Measurements from ENCODE around the gene B3GNT9. TPM values are rescaled to one million over a fixed set of nuclear protein-coding genes. Genes with fewer than 3 reads are reported as not detected.

Gene B3GNT9
- polyA plus RNA-seq, 1 donor from 2014 or later: not detected

DNA sequence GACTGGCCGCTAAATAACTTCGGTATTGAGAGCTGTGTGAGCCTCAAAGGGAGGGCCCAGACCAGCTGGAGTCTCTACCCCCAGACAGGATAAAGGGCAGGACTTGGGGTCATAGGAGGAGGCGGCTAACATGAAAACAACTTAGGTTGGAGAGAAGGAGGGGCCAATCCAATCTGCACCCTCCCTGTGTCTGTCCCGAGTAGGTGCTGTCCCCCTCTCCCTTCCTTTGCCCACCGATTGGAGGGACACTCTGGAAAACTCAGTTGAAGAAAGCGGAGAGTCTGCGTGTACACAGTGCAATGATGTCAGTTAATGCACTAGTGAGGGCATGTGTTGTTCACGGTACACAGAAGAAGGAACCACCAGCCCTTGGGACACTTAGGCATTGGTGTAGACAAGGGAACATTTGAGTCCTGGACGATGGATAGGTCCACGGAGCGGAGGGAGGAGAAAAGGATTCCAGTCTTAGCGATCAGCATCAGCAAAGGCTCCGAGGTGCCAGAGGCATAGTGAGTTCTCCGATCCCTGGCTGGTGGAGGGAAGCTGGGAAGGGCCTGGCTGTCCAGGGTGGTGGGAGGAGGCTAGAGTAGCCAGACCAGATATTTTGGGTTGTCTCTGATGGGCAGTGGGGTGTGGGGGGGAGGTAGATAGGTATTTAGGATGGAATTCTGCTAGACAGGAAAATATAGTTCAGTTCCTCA is 20.3 kb upstream of the B3GNT9 start:
- no peaks in the 10 kb centered on the region for H3K36me3 ChIP-seq (ENCODE audit: insufficient read depth, low read length)
- no peak overlapping the region for H3K4me2 ChIP-seq (ENCODE audit: low read length)
- H3K9me3 ChIP-seq (ENCODE audit: low read length): no peaks in the 10 kb centered on the region
- no peak overlapping the region for H2AFZ ChIP-seq (ENCODE audit: low read depth, low read length)
- no peaks in the 10 kb centered on the region for H3K9me2 ChIP-seq (ENCODE audit: insufficient read depth, low read length)
- H3F3A ChIP-seq (ENCODE audit: insufficient read depth, low read length, poor library complexity, severe bottlenecking): no peaks in the 10 kb centered on the region
- no peaks in the 10 kb centered on the region for H3K79me2 ChIP-seq (replicated peaks; ENCODE audit: insufficient read depth, low read length)
- no peak overlapping the region for H3K9ac ChIP-seq (ENCODE audit: low read length)
- TF ChIP-seq MXI1 (conservative IDR thresholded peaks at IDR 0.05; ENCODE audit: poor library complexity, severe bottlenecking) (no peak), POLR2AphosphoS5 (IDR thresholded peaks at IDR 0.05) (no peak), EZH2 (IDR thresholded peaks at IDR 0.05; ENCODE audit: borderline replicate concordance, insufficient read depth, low read length, poor library complexity, severe bottlenecking) (no peak), SMC3 (conservative IDR thresholded peaks at IDR 0.05; ENCODE audit: poor library complexity) (no peak), EP300 (conservative IDR thresholded peaks at IDR 0.05; ENCODE audit: poor library complexity, severe bottlenecking) (no peak), TAF1 (IDR thresholded peaks at IDR 0.05; ENCODE audit: low read depth) (no peak), RAD21 (conservative IDR thresholded peaks at IDR 0.05) (no peak)
- TF ChIP-seq, protein P1, sequence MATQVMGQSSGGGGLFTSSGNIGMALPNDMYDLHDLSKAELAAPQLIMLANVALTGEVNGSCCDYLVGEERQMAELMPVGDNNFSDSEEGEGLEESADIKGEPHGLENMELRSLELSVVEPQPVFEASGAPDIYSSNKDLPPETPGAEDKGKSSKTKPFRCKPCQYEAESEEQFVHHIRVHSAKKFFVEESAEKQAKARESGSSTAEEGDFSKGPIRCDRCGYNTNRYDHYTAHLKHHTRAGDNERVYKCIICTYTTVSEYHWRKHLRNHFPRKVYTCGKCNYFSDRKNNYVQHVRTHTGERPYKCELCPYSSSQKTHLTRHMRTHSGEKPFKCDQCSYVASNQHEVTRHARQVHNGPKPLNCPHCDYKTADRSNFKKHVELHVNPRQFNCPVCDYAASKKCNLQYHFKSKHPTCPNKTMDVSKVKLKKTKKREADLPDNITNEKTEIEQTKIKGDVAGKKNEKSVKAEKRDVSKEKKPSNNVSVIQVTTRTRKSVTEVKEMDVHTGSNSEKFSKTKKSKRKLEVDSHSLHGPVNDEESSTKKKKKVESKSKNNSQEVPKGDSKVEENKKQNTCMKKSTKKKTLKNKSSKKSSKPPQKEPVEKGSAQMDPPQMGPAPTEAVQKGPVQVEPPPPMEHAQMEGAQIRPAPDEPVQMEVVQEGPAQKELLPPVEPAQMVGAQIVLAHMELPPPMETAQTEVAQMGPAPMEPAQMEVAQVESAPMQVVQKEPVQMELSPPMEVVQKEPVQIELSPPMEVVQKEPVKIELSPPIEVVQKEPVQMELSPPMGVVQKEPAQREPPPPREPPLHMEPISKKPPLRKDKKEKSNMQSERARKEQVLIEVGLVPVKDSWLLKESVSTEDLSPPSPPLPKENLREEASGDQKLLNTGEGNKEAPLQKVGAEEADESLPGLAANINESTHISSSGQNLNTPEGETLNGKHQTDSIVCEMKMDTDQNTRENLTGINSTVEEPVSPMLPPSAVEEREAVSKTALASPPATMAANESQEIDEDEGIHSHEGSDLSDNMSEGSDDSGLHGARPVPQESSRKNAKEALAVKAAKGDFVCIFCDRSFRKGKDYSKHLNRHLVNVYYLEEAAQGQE (IDR thresholded peaks at IDR 0.05; ENCODE audit: borderline replicate concordance): no peak
- TF ChIP-seq, protein P2, sequence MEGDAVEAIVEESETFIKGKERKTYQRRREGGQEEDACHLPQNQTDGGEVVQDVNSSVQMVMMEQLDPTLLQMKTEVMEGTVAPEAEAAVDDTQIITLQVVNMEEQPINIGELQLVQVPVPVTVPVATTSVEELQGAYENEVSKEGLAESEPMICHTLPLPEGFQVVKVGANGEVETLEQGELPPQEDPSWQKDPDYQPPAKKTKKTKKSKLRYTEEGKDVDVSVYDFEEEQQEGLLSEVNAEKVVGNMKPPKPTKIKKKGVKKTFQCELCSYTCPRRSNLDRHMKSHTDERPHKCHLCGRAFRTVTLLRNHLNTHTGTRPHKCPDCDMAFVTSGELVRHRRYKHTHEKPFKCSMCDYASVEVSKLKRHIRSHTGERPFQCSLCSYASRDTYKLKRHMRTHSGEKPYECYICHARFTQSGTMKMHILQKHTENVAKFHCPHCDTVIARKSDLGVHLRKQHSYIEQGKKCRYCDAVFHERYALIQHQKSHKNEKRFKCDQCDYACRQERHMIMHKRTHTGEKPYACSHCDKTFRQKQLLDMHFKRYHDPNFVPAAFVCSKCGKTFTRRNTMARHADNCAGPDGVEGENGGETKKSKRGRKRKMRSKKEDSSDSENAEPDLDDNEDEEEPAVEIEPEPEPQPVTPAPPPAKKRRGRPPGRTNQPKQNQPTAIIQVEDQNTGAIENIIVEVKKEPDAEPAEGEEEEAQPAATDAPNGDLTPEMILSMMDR (IDR thresholded peaks at IDR 0.05; ENCODE audit: poor library complexity, severe bottlenecking): no peak
- H4K20me1 ChIP-seq (ENCODE audit: insufficient read depth): peaks cover 11% of the 10 kb centered on the region
- peaks cover 92% of the 10 kb centered on the region for H3K27me3 ChIP-seq (ENCODE audit: insufficient read depth, low read depth, low read length)
- peak overlapping the region; percentile 52 for H3K4me3 ChIP-seq (ENCODE audit: low read length)
- H3K27ac ChIP-seq (ENCODE audit: low read length): no peak overlapping the region

DNA sequence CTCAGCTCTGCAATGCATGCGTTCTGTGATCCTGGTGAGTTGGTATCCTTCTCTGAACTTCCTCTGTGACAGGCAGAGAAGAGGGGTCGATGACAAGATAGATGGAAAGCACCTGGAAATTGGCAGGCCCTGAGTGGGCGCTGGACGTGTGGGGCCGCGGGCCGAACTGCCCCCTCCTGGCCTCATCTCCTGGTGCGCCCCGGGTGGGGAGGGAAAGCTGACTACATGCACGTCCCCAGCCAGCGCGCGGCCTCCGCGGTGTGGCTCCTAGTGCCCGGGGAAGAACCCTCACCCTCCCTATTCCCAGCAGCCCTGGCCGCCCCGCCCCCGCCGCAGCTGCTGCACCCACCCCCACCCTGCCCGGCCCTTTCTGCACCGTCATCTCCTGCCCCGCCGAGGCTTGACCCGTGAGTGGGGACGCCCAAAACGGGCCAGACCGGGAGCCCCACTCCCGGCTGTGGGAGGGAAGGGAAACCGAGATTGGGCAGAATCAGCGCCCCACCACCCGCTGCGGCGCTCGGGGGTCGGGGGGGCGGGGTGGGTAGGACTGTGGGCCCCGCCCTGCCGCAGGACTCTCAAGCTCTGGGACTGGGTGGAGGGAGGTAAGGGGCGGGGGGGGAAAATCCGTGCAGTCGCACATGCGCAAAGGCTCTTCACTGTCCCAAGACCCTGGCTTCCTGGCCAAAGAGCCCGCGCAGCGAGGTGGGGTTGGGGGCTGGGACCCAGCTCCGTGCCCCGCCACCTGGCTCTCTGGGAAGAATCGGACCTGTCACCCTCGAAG is 19.6 kb upstream of the B3GNT9 start, which contains the start of gene NOL3:
Gene NOL3, plus strand, starts transcription at position 371 of the 781 bp plus-strand sequence.
- Histone ChIP-seq H3K4me3 (ENCODE audit: low read length) (peak within 1 kb of the TSS; percentile 52), H3K9me3 (ENCODE audit: low read length) (no peaks in the 10 kb centered on the region), H3K4me2 (ENCODE audit: low read length) (no peak within 1 kb of the TSS), H3K79me2 (replicated peaks; ENCODE audit: insufficient read depth, low read length) (no peaks in the 10 kb centered on the region), H2AFZ (ENCODE audit: low read depth, low read length) (no peak within 1 kb of the TSS), H3K36me3 (ENCODE audit: insufficient read depth, low read length) (no peaks in the 10 kb centered on the region), H3K9ac (ENCODE audit: low read length) (no peak within 1 kb of the TSS), H3F3A (ENCODE audit: insufficient read depth, low read length, poor library complexity, severe bottlenecking) (no peaks in the 10 kb centered on the region), H4K20me1 (ENCODE audit: insufficient read depth) (peaks cover 8% of the 10 kb centered on the region), H3K27me3 (ENCODE audit: insufficient read depth, low read depth, low read length) (peaks cover 94% of the 10 kb centered on the region), H3K27ac (ENCODE audit: low read length) (no peak within 1 kb of the TSS), H3K9me2 (ENCODE audit: insufficient read depth, low read length) (no peaks in the 10 kb centered on the region)
- TF ChIP-seq, protein P1 (IDR thresholded peaks at IDR 0.05; ENCODE audit: borderline replicate concordance): no peak
- TF ChIP-seq POLR2AphosphoS5 (IDR thresholded peaks at IDR 0.05) (no peak), EP300 (conservative IDR thresholded peaks at IDR 0.05; ENCODE audit: poor library complexity, severe bottlenecking) (no peak), TAF1 (IDR thresholded peaks at IDR 0.05; ENCODE audit: low read depth) (no peak), RAD21 (conservative IDR thresholded peaks at IDR 0.05) (no peak), EZH2 (IDR thresholded peaks at IDR 0.05; ENCODE audit: borderline replicate concordance, insufficient read depth, low read length, poor library complexity, severe bottlenecking) (no peak), SMC3 (conservative IDR thresholded peaks at IDR 0.05; ENCODE audit: poor library complexity) (no peak), MXI1 (conservative IDR thresholded peaks at IDR 0.05; ENCODE audit: poor library complexity, severe bottlenecking) (no peak)
- TF ChIP-seq, protein P2 (IDR thresholded peaks at IDR 0.05; ENCODE audit: poor library complexity, severe bottlenecking): no peak

All from neural cell (in vitro differentiated cells).